Measurements from ENCODE around the gene SLC27A2.

The SLC27A2 gene

GRCh38 chr15:50149090-50149489 is 32.9 kb upstream of the SLC27A2 start:
- TF ChIP-seq POLR2AphosphoS5 (IDR thresholded peaks at IDR 0.05; ENCODE audit: low read depth, low read length) (no peak), SIN3A (IDR thresholded peaks at IDR 0.05; ENCODE audit: borderline replicate concordance, insufficient read depth, low read length) (no peak), REST (IDR thresholded peaks at IDR 0.05; ENCODE audit: insufficient read depth in 1 of 2, low read depth in 2 of 2, low read length in 2 of 2) (no peak), TAF1 (IDR thresholded peaks at IDR 0.05; ENCODE audit: borderline replicate concordance, insufficient read depth, low read length) (no peak), FOXP2 (optimal IDR thresholded peaks at IDR 0.05; ENCODE audit: borderline replicate concordance, extremely low read depth, extremely low read length, insufficient read depth) (no peak)

GRCh38 chr15:50150349-50150748 is 31.6 kb upstream of the SLC27A2 start:
- no peak for TF ChIP-seq POLR2AphosphoS5 (IDR thresholded peaks at IDR 0.05; ENCODE audit: low read depth, low read length)
- TF ChIP-seq FOXP2 (optimal IDR thresholded peaks at IDR 0.05; ENCODE audit: borderline replicate concordance, extremely low read depth, extremely low read length, insufficient read depth), result no peak
- no peak for TF ChIP-seq REST (IDR thresholded peaks at IDR 0.05; ENCODE audit: insufficient read depth in 1 of 2, low read depth in 2 of 2, low read length in 2 of 2)
- TF ChIP-seq TAF1 (IDR thresholded peaks at IDR 0.05; ENCODE audit: borderline replicate concordance, insufficient read depth, low read length), result no peak
- no peak for TF ChIP-seq SIN3A (IDR thresholded peaks at IDR 0.05; ENCODE audit: borderline replicate concordance, insufficient read depth, low read length)

- TF ChIP-seq SIN3A (IDR thresholded peaks at IDR 0.05; ENCODE audit: borderline replicate concordance, insufficient read depth, low read length), result no peak
- no peak for TF ChIP-seq POLR2AphosphoS5 (IDR thresholded peaks at IDR 0.05; ENCODE audit: low read depth, low read length)
- TF ChIP-seq REST (IDR thresholded peaks at IDR 0.05; ENCODE audit: insufficient read depth in 1 of 2, low read depth in 2 of 2, low read length in 2 of 2), result no peak
- TF ChIP-seq FOXP2 (optimal IDR thresholded peaks at IDR 0.05; ENCODE audit: borderline replicate concordance, extremely low read depth, extremely low read length, insufficient read depth), result no peak
- no peak for TF ChIP-seq TAF1 (IDR thresholded peaks at IDR 0.05; ENCODE audit: borderline replicate concordance, insufficient read depth, low read length)
These were observed 31.1 kb upstream of the SLC27A2 start for GRCh38 chr15:50150851-50151250.

GRCh38 chr15:50151476-50151875 is 30.5 kb upstream of the SLC27A2 start:
- no peak for TF ChIP-seq TAF1 (IDR thresholded peaks at IDR 0.05; ENCODE audit: borderline replicate concordance, insufficient read depth, low read length)
- TF ChIP-seq POLR2AphosphoS5 (IDR thresholded peaks at IDR 0.05; ENCODE audit: low read depth, low read length), result no peak
- TF ChIP-seq REST (IDR thresholded peaks at IDR 0.05; ENCODE audit: insufficient read depth in 1 of 2, low read depth in 2 of 2, low read length in 2 of 2), result no peak
- TF ChIP-seq SIN3A (IDR thresholded peaks at IDR 0.05; ENCODE audit: borderline replicate concordance, insufficient read depth, low read length), result no peak
- no peak for TF ChIP-seq FOXP2 (optimal IDR thresholded peaks at IDR 0.05; ENCODE audit: borderline replicate concordance, extremely low read depth, extremely low read length, insufficient read depth)
